RWPE2 (cell line): ENCODE data around the gene TAS2R39.
A peak's percentile ranks its signal among the peaks of the same experiment; 100 is the strongest.
"Not testable (repeated sequence)": the region's sequence is repeated elsewhere in the genome, so short reads cannot be mapped to it uniquely, and the experiment has no call there.

Source experiments
- ATAC-seq: fragments of 200-7000 bp; cut with Tn5 transposase; 3 replicates; pipeline ENCODE4 v1.9.1; 2021; ENCODE audit warnings: low read depth
- DNase-seq: peaks from one replicate; pipeline ENCODE4 v3.0.0-alpha.2; 2020; ENCODE audit warnings: low spot score
- H3K27ac ChIP-seq: fragments of 450-650 bp; 2 replicates; pipeline ENCODE4 v1.5.1; 2017; ENCODE audit warnings: mild to moderate bottlenecking; ENCODE audit not compliant: poor library complexity, severe bottlenecking
- H3K27me3 ChIP-seq: fragments of 250-450 bp; sonication (Bioruptor Pico); 2 replicates; pipeline ENCODE4 v1.5.1; 2021; ENCODE audit warnings: mild to moderate bottlenecking, moderate library complexity; ENCODE audit not compliant: insufficient read depth, poor library complexity, severe bottlenecking
- H3K36me3 ChIP-seq: fragments of 250-450 bp; sonication (Bioruptor Pico); 2 replicates; pipeline ENCODE4 v1.5.1; 2020; ENCODE audit warnings: low read depth, mild to moderate bottlenecking, moderate library complexity
- H3K4me1 ChIP-seq: fragments of 250-450 bp; sonication (Bioruptor Pico); 2 replicates; pipeline ENCODE4 v1.5.1; 2021; ENCODE audit warnings: mild to moderate bottlenecking, moderate library complexity; ENCODE audit not compliant: insufficient read depth, poor library complexity, severe bottlenecking
- H3K4me3 ChIP-seq: fragments of 250-450 bp; sonication (Bioruptor Pico); 2 replicates; pipeline ENCODE4 v1.5.1; 2021; ENCODE audit warnings: mild to moderate bottlenecking, moderate library complexity; ENCODE audit not compliant: severe bottlenecking
- H3K9me3 ChIP-seq: fragments of 250-450 bp; sonication (Bioruptor Pico); 2 replicates; pipeline ENCODE4 v1.5.1; 2021; ENCODE audit warnings: mild to moderate bottlenecking, moderate library complexity; ENCODE audit not compliant: severe bottlenecking
- CTCF ChIP-seq: fragments of 450-650 bp; IDR thresholded peaks from one replicate; pipeline ENCODE4 v1.5.1; 2017; ENCODE audit warnings: mild to moderate bottlenecking, moderate library complexity; ENCODE audit not compliant: poor library complexity, severe bottlenecking

TAS2R39 gene

GRCh38 chr7:143171697-143172096, 11.5 kb upstream of the TAS2R39 start:
- H3K4me3 ChIP-seq = no peak overlapping the region

DNA sequence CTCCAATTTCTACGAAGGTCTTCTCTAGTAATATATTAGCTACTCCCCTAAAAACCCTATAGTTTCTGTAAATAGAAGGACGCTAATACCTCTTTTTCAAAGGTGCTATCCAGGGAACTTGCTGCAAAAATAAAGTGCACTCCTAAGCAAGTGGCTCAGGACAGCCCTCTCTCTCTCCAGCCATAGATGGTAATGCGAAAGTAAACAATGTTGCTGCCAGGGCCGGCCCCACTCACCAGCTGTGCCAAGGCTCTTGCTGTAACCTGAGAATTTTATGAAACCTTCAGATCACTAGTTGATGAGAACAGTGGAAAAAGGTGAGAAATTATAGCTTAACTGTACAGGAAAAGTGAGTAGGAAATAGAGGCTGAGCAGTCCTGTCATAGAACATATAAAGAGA, 10.9 kb upstream of the TAS2R39 start:
- no peak overlapping the region for H3K4me3 ChIP-seq

More at GRCh38 chr7:143171697-143172096, 11.5 kb upstream of the TAS2R39 start:
- Histone ChIP-seq H3K4me1 (no peaks in the 10 kb centered on the region), H3K36me3 (no peaks in the 10 kb centered on the region), H3K9me3 (peaks cover 3% of the 10 kb centered on the region), H3K27me3 (no peaks in the 10 kb centered on the region), H3K27ac (no peak overlapping the region)
- ATAC-seq (no peak), DNase-seq (no peak)
- no peak for TF ChIP-seq CTCF

GRCh38 chr7:143176128-143176527, 7.1 kb upstream of the TAS2R39 start:
- Histone ChIP-seq H3K27ac (no peak overlapping the region), H3K36me3 (no peaks in the 10 kb centered on the region), H3K9me3 (peaks cover 10% of the 10 kb centered on the region), H3K4me1 (no peaks in the 10 kb centered on the region), H3K4me3 (no peak overlapping the region), H3K27me3 (no peaks in the 10 kb centered on the region)
- TF ChIP-seq CTCF = no peak
- DNase-seq (no peak), ATAC-seq (no peak)

More for the DNA sequence above, 10.9 kb upstream of the TAS2R39 start:
- no peak for TF ChIP-seq CTCF
- Histone ChIP-seq H3K27ac (no peak overlapping the region), H3K36me3 (no peaks in the 10 kb centered on the region), H3K4me1 (no peaks in the 10 kb centered on the region), H3K9me3 (peaks cover 3% of the 10 kb centered on the region), H3K27me3 (no peaks in the 10 kb centered on the region)
- peak; percentile 92 for ATAC-seq
- no peak for DNase-seq

- Histone ChIP-seq H3K4me3 (no peak overlapping the region), H3K9me3 (peaks cover 10% of the 10 kb centered on the region), H3K4me1 (no peaks in the 10 kb centered on the region), H3K27ac (no peak overlapping the region), H3K27me3 (no peaks in the 10 kb centered on the region), H3K36me3 (no peaks in the 10 kb centered on the region)
- ATAC-seq (no peak), DNase-seq (no peak)
- no peak for TF ChIP-seq CTCF
These were observed 5.7 kb upstream of the TAS2R39 start for GRCh38 chr7:143177374-143178119.

GRCh38 chr7:143180771-143181170, 2.4 kb upstream of the TAS2R39 start:
- not testable (repeated sequence) for ATAC-seq, H3K4me1 ChIP-seq, H3K27me3 ChIP-seq, H3K36me3 ChIP-seq, H3K27ac ChIP-seq, H3K4me3 ChIP-seq, DNase-seq
- peaks cover 10% of the 10 kb centered on the region for H3K9me3 ChIP-seq
